Activated naive CD8-positive, alpha-beta T cell treated with anti-CD3 and anti-CD28 coated beads for 36 hours (primary cell): Measurements from ENCODE around the gene FHIT. TPM values are rescaled to one million over a fixed set of nuclear protein-coding genes. Genes with fewer than 3 reads are reported as not detected.
"Not testable (repeated sequence)": the region's sequence is repeated elsewhere in the genome, so short reads cannot be mapped to it uniquely, and the experiment has no call there.

ENCODE experiments used
- DNase-seq: peaks from one replicate; pipeline ENCODE4 v3.0.0; 2021
- H3K27ac Mint-ChIP-seq: one replicate; pipeline ENCODE4 v1.8.0; 2022; ENCODE audit warnings: mild to moderate bottlenecking, moderate library complexity, mixed read lengths
- H3K27me3 Mint-ChIP-seq: one replicate; pipeline ENCODE4 v1.8.0; 2022; ENCODE audit warnings: mild to moderate bottlenecking, mixed read lengths
- H3K36me3 Mint-ChIP-seq: one replicate; pipeline ENCODE4 v1.8.0; 2021; ENCODE audit warnings: mild to moderate bottlenecking, mixed read lengths
- H3K4me1 Mint-ChIP-seq: one replicate; pipeline ENCODE4 v1.8.0; 2021; ENCODE audit warnings: mixed read lengths
- H3K4me3 Mint-ChIP-seq: one replicate; pipeline ENCODE4 v1.8.0; 2022; ENCODE audit warnings: mild to moderate bottlenecking, moderate library complexity, mixed read lengths
- H3K9me3 Mint-ChIP-seq: one replicate; pipeline ENCODE4 v1.8.0; 2022; ENCODE audit warnings: mixed read lengths
- total RNA-seq, 2 experiments: library from RNA; stranded (reverse); gene quantifications; one replicate each; pipeline ENCODE4 v1.2.3, GENCODE V29; 2021

FHIT gene
- total RNA-seq, 2 experiments from 2014 or later, result 8.6 to 9.0 TPM

- peaks cover 6% of the 10 kb centered on the region for H3K36me3 Mint-ChIP-seq
- H3K4me3 Mint-ChIP-seq, result no peak overlapping the region
- no peaks in the 10 kb centered on the region for H3K9me3 Mint-ChIP-seq
Measured at GRCh38 chr3:61053781-61054496, 197.3 kb downstream of the FHIT start.

GRCh38 chr3:61052851-61053250, 198.4 kb downstream of the FHIT start:
- no peak overlapping the region for H3K27ac Mint-ChIP-seq

More at GRCh38 chr3:61053781-61054496, 197.3 kb downstream of the FHIT start:
- DNase-seq, result no peak
- Mint-ChIP-seq H3K27me3 (no peaks in the 10 kb centered on the region), H3K27ac (no peak overlapping the region), H3K4me1 (no peaks in the 10 kb centered on the region)

GRCh38 chr3:61051666-61052065, 199.6 kb downstream of the FHIT start:
- no peak overlapping the region for H3K4me3 Mint-ChIP-seq
- no peak overlapping the region for H3K27ac Mint-ChIP-seq
- peaks cover 6% of the 10 kb centered on the region for H3K9me3 Mint-ChIP-seq

More at GRCh38 chr3:61052851-61053250, 198.4 kb downstream of the FHIT start:
- no peaks in the 10 kb centered on the region for H3K9me3 Mint-ChIP-seq
- no peaks in the 10 kb centered on the region for H3K27me3 Mint-ChIP-seq
- peaks cover 6% of the 10 kb centered on the region for H3K36me3 Mint-ChIP-seq
- no peak for DNase-seq
- no peaks in the 10 kb centered on the region for H3K4me1 Mint-ChIP-seq
- H3K4me3 Mint-ChIP-seq, result no peak overlapping the region

GRCh38 chr3:61045169-61045568, 206.1 kb downstream of the FHIT start:
- not testable (repeated sequence) for H3K4me1 Mint-ChIP-seq, H3K27ac Mint-ChIP-seq, DNase-seq, H3K4me3 Mint-ChIP-seq, H3K27me3 Mint-ChIP-seq
- peaks cover 20% of the 10 kb centered on the region for H3K36me3 Mint-ChIP-seq
- H3K9me3 Mint-ChIP-seq, result peaks cover 12% of the 10 kb centered on the region

More at GRCh38 chr3:61051666-61052065, 199.6 kb downstream of the FHIT start:
- no peaks in the 10 kb centered on the region for H3K4me1 Mint-ChIP-seq
- H3K27me3 Mint-ChIP-seq, result no peaks in the 10 kb centered on the region
- H3K36me3 Mint-ChIP-seq, result peaks cover 6% of the 10 kb centered on the region
- DNase-seq, result no peak

GRCh38 chr3:61043156-61043555, 208.1 kb downstream of the FHIT start:
- Mint-ChIP-seq H3K9me3 (peaks cover 12% of the 10 kb centered on the region), H3K27ac (no peak overlapping the region), H3K4me1 (no peaks in the 10 kb centered on the region), H3K36me3 (peaks cover 32% of the 10 kb centered on the region), H3K27me3 (no peaks in the 10 kb centered on the region), H3K4me3 (no peak overlapping the region)
- DNase-seq, result no peak

- H3K4me1 Mint-ChIP-seq, result no peaks in the 10 kb centered on the region
- H3K9me3 Mint-ChIP-seq, result peaks cover 5% of the 10 kb centered on the region
- H3K36me3 Mint-ChIP-seq, result peaks cover 36% of the 10 kb centered on the region
- no peaks in the 10 kb centered on the region for H3K27me3 Mint-ChIP-seq
- no peak overlapping the region for H3K27ac Mint-ChIP-seq
- no peak overlapping the region for H3K4me3 Mint-ChIP-seq
- DNase-seq, result no peak
Measured at GRCh38 chr3:61040618-61041017, 210.6 kb downstream of the FHIT start.

GRCh38 chr3:61035573-61035972, 215.7 kb downstream of the FHIT start:
- DNase-seq, result no peak
- H3K27me3 Mint-ChIP-seq, result no peaks in the 10 kb centered on the region
- H3K4me1 Mint-ChIP-seq, result no peaks in the 10 kb centered on the region
- no peak overlapping the region for H3K4me3 Mint-ChIP-seq
- H3K27ac Mint-ChIP-seq, result no peak overlapping the region
- H3K9me3 Mint-ChIP-seq, result peaks cover 4% of the 10 kb centered on the region
- peaks cover 25% of the 10 kb centered on the region for H3K36me3 Mint-ChIP-seq

GRCh38 chr3:61032991-61033390, 218.3 kb downstream of the FHIT start:
- H3K27ac Mint-ChIP-seq, result no peak overlapping the region
- peaks cover 18% of the 10 kb centered on the region for H3K36me3 Mint-ChIP-seq
- peaks cover 4% of the 10 kb centered on the region for H3K9me3 Mint-ChIP-seq
- H3K4me1 Mint-ChIP-seq, result no peaks in the 10 kb centered on the region
- no peak for DNase-seq
- no peak overlapping the region for H3K4me3 Mint-ChIP-seq
- no peaks in the 10 kb centered on the region for H3K27me3 Mint-ChIP-seq

GRCh38 chr3:61031503-61031902, 219.7 kb downstream of the FHIT start:
- H3K36me3 Mint-ChIP-seq, result peaks cover 14% of the 10 kb centered on the region
- H3K4me1 Mint-ChIP-seq, result no peaks in the 10 kb centered on the region
- no peaks in the 10 kb centered on the region for H3K27me3 Mint-ChIP-seq
- no peak overlapping the region for H3K27ac Mint-ChIP-seq
- no peak overlapping the region for H3K4me3 Mint-ChIP-seq
- peaks cover 4% of the 10 kb centered on the region for H3K9me3 Mint-ChIP-seq
- DNase-seq, result no peak

- DNase-seq, result no peak
- H3K9me3 Mint-ChIP-seq, result peaks cover 4% of the 10 kb centered on the region
- peaks cover 14% of the 10 kb centered on the region for H3K36me3 Mint-ChIP-seq
- no peaks in the 10 kb centered on the region for H3K4me1 Mint-ChIP-seq
- H3K4me3 Mint-ChIP-seq, result no peak overlapping the region
- no peak overlapping the region for H3K27ac Mint-ChIP-seq
- no peaks in the 10 kb centered on the region for H3K27me3 Mint-ChIP-seq
Measured at GRCh38 chr3:61030469-61031035, 220.7 kb downstream of the FHIT start.

- no peaks in the 10 kb centered on the region for H3K4me1 Mint-ChIP-seq
- H3K9me3 Mint-ChIP-seq, result no peaks in the 10 kb centered on the region
- H3K4me3 Mint-ChIP-seq, result no peak overlapping the region
- H3K27me3 Mint-ChIP-seq, result no peaks in the 10 kb centered on the region
- H3K36me3 Mint-ChIP-seq, result peaks cover 11% of the 10 kb centered on the region
- H3K27ac Mint-ChIP-seq, result no peak overlapping the region
- no peak for DNase-seq
Measured at GRCh38 chr3:61029194-61029593, 222.1 kb downstream of the FHIT start.

- Mint-ChIP-seq H3K4me3 (no peak overlapping the region), H3K36me3 (peaks cover 24% of the 10 kb centered on the region), H3K9me3 (peaks cover 23% of the 10 kb centered on the region), H3K27ac (no peak overlapping the region), H3K27me3 (no peaks in the 10 kb centered on the region), H3K4me1 (no peaks in the 10 kb centered on the region)
- no peak for DNase-seq
Measured at GRCh38 chr3:61018807-61019206, 232.4 kb downstream of the FHIT start.

GRCh38 chr3:61017028-61017427, 234.2 kb downstream of the FHIT start:
- not testable (repeated sequence) for H3K27me3 Mint-ChIP-seq, H3K27ac Mint-ChIP-seq, H3K4me3 Mint-ChIP-seq, H3K4me1 Mint-ChIP-seq, DNase-seq
- Mint-ChIP-seq H3K36me3 (peaks cover 14% of the 10 kb centered on the region), H3K9me3 (peaks cover 15% of the 10 kb centered on the region)

- Mint-ChIP-seq H3K36me3 (peaks cover 6% of the 10 kb centered on the region), H3K9me3 (peaks cover 6% of the 10 kb centered on the region), H3K27ac (no peak overlapping the region), H3K4me3 (no peak overlapping the region), H3K27me3 (no peaks in the 10 kb centered on the region), H3K4me1 (no peaks in the 10 kb centered on the region)
- DNase-seq, result no peak
Measured at GRCh38 chr3:61015859-61016258, 235.4 kb downstream of the FHIT start.

- no peak for DNase-seq
- Mint-ChIP-seq H3K4me3 (no peak overlapping the region), H3K4me1 (no peaks in the 10 kb centered on the region), H3K27ac (no peak overlapping the region), H3K9me3 (peaks cover 2% of the 10 kb centered on the region), H3K36me3 (peaks cover 2% of the 10 kb centered on the region), H3K27me3 (no peaks in the 10 kb centered on the region)
Measured at GRCh38 chr3:61015408-61015807, 235.8 kb downstream of the FHIT start.

- Mint-ChIP-seq H3K4me3 (no peak overlapping the region), H3K4me1 (peaks cover 3% of the 10 kb centered on the region), H3K36me3 (peaks cover 3% of the 10 kb centered on the region), H3K9me3 (no peaks in the 10 kb centered on the region), H3K27me3 (no peaks in the 10 kb centered on the region), H3K27ac (no peak overlapping the region)
- no peak for DNase-seq
Measured at GRCh38 chr3:61008998-61009380, 242.3 kb downstream of the FHIT start.
